Peyer's patch (tissue), 4 donors: ENCODE results near the gene FAH. TPM values are rescaled to one million over a fixed set of nuclear protein-coding genes. Genes with fewer than 3 reads are reported as not detected.
A peak's percentile ranks its signal among the peaks of the same experiment; 100 is the strongest.

Source experiments
- DNase-seq, 3 donors: peaks; one replicate each; pipeline ENCODE4 v3.0.0-alpha.2; 2017 to 2019
- H3K27ac ChIP-seq, 4 donors: fragments of 200-600 bp; sonication (generic); one replicate each; pipeline ENCODE4 v1.5.1; 2016 to 2019
- H3K27me3 ChIP-seq, 2 donors: fragments of 200-600 bp; sonication (generic); one replicate each; pipeline ENCODE4 v1.5.1; 2019
- H3K36me3 ChIP-seq, 3 donors: fragments of 200-600 bp; sonication (generic); one replicate each; pipeline ENCODE4 v1.5.1; 2016 to 2019
- H3K4me1 ChIP-seq, 4 donors: fragments of 200-600 bp; sonication (generic); one replicate each; pipeline ENCODE4 v1.5.1; 2016 to 2019
- H3K4me3 ChIP-seq, 4 donors: fragments of 200-600 bp; sonication (generic); 1 replicate in 3 of 4; 2 replicates in 1 of 4; pipeline ENCODE4 v1.5.1; 2016 to 2019; ENCODE audit warnings: mild to moderate bottlenecking in 1 of 4
- H3K9me3 ChIP-seq, 4 donors: fragments of 200-600 bp; sonication (generic); one replicate each; pipeline ENCODE4 v1.5.1; 2016 to 2019; ENCODE audit warnings: mild to moderate bottlenecking in 1 of 4
- POLR2A ChIP-seq, 2 donors: fragments of 450-650 bp; IDR thresholded peaks; one replicate each; pipeline ENCODE4 v1.5.1; 2017; ENCODE audit warnings: antibody characterized with exemption in 2 of 2, mild to moderate bottlenecking in 2 of 2, moderate library complexity in 2 of 2
- total RNA-seq, 4 donors: library from RNA; depleted of rRNA; stranded (reverse); fragments of >200 nt; gene quantifications; one replicate each; pipeline ENCODE4 v1.1.0, GENCODE V29; 2016
- TF ChIP-seq, protein P1 (sequence below), 6 experiments: fragments of 450-650 bp in 4 of 6; fragments of 200-600 bp in 2 of 6; sonication (generic) in 1 of 6; IDR thresholded peaks; one replicate each; pipeline ENCODE4 v1.5.1; 2017 to 2019; ENCODE audit warnings: antibody characterized with exemption in 6 of 6, mild to moderate bottlenecking in 3 of 6, moderate library complexity in 1 of 6

The FAH gene
- total RNA-seq, 4 donors from 2014 or later = 6.6 to 17.3 (median 15.3) TPM

DNA sequence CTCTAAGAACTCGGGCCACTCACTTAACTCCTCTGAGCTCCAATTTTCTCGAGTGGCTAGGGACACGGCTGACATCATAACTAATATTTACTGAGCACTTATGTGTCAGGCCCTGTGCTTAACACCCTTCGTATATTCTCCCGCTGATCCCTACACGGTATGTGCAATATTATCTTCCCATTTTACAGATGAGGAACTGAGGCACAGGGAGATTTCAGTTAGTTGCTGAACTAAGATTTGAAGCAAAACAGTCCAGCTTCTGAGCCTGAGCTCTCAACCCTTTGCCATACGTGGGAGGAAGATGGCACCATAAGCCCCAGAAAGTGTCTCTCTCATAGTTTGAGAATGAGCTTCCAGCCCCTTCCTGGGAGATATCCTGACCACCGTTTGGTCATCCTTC lies 19.6 kb downstream of the FAH start:
- Histone ChIP-seq H3K36me3 (no peaks in the 10 kb centered on the region), H3K4me3 (no peak overlapping the region), H3K27ac (no peak overlapping the region), H3K27me3 (no peaks in the 10 kb centered on the region), H3K9me3 (no peaks in the 10 kb centered on the region), H3K4me1 (no peaks in the 10 kb centered on the region)
- no peak for DNase-seq
- TF ChIP-seq, protein P1, sequence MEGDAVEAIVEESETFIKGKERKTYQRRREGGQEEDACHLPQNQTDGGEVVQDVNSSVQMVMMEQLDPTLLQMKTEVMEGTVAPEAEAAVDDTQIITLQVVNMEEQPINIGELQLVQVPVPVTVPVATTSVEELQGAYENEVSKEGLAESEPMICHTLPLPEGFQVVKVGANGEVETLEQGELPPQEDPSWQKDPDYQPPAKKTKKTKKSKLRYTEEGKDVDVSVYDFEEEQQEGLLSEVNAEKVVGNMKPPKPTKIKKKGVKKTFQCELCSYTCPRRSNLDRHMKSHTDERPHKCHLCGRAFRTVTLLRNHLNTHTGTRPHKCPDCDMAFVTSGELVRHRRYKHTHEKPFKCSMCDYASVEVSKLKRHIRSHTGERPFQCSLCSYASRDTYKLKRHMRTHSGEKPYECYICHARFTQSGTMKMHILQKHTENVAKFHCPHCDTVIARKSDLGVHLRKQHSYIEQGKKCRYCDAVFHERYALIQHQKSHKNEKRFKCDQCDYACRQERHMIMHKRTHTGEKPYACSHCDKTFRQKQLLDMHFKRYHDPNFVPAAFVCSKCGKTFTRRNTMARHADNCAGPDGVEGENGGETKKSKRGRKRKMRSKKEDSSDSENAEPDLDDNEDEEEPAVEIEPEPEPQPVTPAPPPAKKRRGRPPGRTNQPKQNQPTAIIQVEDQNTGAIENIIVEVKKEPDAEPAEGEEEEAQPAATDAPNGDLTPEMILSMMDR (IDR thresholded peaks at IDR 0.05) = no peak
- no peak for TF ChIP-seq POLR2A (IDR thresholded peaks at IDR 0.05)

DNA sequence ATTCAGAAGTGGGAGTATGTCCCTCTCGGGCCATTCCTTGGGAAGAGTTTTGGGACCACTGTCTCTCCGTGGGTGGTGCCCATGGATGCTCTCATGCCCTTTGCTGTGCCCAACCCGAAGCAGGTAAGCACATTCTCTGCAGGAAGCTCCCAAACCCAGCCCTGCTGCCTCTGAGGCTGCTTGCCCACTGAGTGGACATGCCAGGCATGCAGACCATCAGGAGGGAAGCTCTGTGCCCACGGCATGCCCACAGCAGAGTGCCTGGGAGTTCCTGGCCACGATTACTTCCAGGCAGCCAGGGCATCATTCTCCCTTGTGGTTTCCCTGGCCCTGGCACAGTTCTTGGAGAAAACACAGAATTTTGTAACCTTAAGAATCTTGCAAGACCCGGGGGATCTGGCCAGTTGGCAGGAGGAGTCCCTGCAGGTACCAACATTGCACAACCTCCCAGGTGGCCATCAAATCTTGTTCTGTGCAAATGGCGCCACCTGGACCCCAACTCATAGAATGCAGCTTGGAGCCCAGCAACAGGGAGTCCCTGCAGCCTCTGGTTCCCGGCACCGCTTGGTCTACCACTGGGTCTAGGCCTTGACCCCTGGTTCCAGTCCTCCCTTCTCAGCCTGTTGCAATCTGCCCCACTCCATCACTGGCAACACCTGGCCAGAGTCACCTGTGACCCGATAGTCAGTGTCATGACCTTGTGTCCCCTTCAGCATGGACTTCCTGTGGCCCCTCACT lies 20.4 kb downstream of the FAH start:
- no peak overlapping the region for H3K4me3 ChIP-seq
- no peak for TF ChIP-seq POLR2A (IDR thresholded peaks at IDR 0.05)
- TF ChIP-seq, protein P1 (IDR thresholded peaks at IDR 0.05) = peak; percentile 56 to 88 (median 78)
- H3K36me3 ChIP-seq = no peaks in the 10 kb centered on the region
- peak; percentile 67 to 88 (median 81) for DNase-seq
- no peaks in the 10 kb centered on the region for H3K27me3 ChIP-seq
- H3K4me1 ChIP-seq = no peaks in the 10 kb centered on the region
- no peak overlapping the region for H3K27ac ChIP-seq
- no peaks in the 10 kb centered on the region for H3K9me3 ChIP-seq

GRCh38 chr15:80174017-80174746 lies 21.4 kb downstream of the FAH start:
- no peaks in the 10 kb centered on the region for H3K27me3 ChIP-seq
- no peak overlapping the region for H3K27ac ChIP-seq
- H3K4me1 ChIP-seq = no peaks in the 10 kb centered on the region
- no peak for TF ChIP-seq POLR2A (IDR thresholded peaks at IDR 0.05)
- TF ChIP-seq, protein P1 (IDR thresholded peaks at IDR 0.05) = no peak
- DNase-seq = no peak
- no peak overlapping the region for H3K4me3 ChIP-seq
- no peaks in the 10 kb centered on the region for H3K36me3 ChIP-seq
- no peaks in the 10 kb centered on the region for H3K9me3 ChIP-seq

- DNase-seq = no peak
- no peaks in the 10 kb centered on the region for H3K4me1 ChIP-seq
- H3K9me3 ChIP-seq = no peaks in the 10 kb centered on the region
- no peaks in the 10 kb centered on the region for H3K27me3 ChIP-seq
- no peak overlapping the region for H3K4me3 ChIP-seq
- H3K36me3 ChIP-seq = peaks cover 0 to 8% (median 0%) of the 10 kb centered on the region in 3 donors
- TF ChIP-seq, protein P1 (IDR thresholded peaks at IDR 0.05) = no peak
- TF ChIP-seq POLR2A (IDR thresholded peaks at IDR 0.05) = no peak
- no peak overlapping the region for H3K27ac ChIP-seq
Observed at GRCh38 chr15:80175436-80175835, 22.6 kb downstream of the FAH start.

- no peak for TF ChIP-seq POLR2A (IDR thresholded peaks at IDR 0.05)
- TF ChIP-seq, protein P1 (IDR thresholded peaks at IDR 0.05) = no peak
- DNase-seq = no peak
- Histone ChIP-seq H3K4me1 (no peaks in the 10 kb centered on the region), H3K4me3 (no peak overlapping the region), H3K9me3 (no peaks in the 10 kb centered on the region), H3K27ac (no peak overlapping the region), H3K27me3 (no peaks in the 10 kb centered on the region), H3K36me3 (peaks cover 0 to 12% (median 0%) of the 10 kb centered on the region in 3 donors)
Observed at GRCh38 chr15:80176443-80176842, 23.6 kb downstream of the FAH start.
